ENCODE measurements around the gene RFPL3.
"Not testable (repeated sequence)": the region's sequence is repeated elsewhere in the genome, so short reads cannot be mapped to it uniquely, and the experiment has no call there.

Gene RFPL3

DNA sequence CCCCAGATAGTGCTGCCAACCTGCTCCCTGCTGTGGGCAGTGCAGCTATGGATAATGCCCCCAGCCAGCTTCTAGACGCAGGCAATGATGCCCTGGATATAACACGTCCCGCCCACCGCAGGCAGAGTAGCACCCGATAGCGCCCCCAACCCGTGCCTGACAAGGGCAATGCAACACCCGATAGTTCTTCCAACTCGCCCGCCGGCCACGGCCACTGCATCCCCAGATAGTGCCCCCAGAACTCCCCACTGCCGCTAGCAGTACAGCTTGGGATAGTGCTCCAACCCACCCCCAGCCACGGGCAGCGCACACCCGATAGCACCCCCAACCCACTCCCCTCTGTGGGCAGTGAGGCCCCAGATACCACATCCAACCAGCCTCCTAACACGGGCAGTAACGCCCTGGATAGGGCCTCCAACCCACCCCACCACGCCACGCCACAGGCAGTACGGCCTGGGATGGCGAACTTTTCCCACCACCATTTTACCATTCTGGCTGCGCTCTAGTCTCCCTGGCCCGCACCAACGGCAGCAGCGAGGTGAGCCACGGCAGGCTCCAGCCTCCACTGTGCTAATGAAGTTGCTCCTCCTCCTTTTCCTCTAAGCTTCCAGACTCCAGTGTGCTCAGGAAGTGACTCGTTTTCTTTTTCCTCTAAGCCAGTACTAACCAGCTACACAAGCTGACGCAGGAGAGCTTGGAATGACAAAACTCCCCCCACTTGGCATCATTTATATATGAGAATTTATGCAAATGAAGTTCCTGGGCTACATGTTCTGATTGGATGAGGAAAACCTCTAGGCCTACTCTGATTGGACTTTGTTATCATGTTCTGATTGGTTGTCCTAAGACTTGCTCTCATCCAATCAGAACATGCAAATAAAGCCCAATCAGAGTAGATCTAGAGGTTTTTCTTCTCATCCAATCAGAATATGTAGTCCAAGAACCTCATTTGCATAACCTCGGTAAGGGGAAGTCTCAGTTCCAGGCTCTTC is 3.0 kb upstream of the RFPL3 start:
- DNase-seq, result no peak

DNA sequence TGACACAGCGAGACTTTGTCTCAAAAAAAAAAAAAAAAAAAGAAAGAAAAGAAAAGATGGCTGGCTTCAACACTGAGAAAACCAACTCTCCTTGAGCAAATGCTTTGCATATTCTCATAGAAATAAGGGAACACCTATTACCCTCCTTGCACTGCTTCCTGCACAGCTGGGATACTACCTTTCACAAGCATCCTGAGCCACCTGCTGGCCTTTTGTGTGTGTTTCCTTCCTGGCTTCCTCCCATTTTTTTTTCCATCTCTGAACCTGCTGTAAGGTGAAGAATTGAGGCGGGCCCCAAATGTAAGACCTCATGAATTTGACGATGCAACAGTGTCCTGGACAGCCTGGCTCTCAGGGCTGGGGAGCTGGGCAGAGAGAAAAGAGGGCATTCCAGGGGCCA is 1.9 kb upstream of the RFPL3 start:
- no peak for DNase-seq

DNA sequence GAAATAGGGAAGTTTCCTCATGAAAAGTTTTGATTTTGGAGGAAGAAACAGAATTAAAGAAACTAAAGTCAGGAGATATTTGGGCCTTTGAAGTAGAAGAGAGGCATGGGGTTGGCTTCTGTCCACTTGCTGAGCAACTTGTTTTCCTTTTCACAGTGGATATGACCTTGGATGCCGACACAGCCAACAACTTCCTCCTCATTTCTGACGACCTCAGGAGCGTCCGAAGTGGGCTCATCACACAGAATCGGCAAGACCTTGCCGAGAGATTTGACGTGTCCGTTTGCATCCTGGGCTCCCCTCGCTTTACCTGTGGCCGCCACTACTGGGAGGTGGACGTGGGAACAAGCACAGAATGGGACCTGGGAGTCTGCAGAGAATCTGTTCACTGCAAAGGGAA is 2.4 kb downstream of the RFPL3 start:
- DNase-seq, result not testable (repeated sequence)

DNA sequence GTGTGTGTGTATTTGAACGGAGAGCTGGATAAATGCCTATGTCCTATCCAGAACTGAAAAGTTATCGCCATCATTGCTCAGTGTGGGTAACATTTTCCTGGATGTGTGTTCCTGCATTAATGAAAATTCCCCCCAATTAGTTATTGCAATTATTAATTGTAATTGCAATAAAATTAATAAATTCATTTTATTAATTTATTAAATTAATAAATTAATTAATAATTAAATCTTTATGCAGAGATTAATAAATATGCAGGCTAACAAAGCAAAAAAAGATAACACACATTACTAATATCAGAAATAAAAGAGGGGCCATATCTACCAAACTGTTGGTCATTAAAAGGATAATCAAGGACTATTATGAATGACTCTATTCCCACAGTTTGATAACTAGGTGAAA is 3.6 kb downstream of the RFPL3 start:
- no peak for DNase-seq

DNA sequence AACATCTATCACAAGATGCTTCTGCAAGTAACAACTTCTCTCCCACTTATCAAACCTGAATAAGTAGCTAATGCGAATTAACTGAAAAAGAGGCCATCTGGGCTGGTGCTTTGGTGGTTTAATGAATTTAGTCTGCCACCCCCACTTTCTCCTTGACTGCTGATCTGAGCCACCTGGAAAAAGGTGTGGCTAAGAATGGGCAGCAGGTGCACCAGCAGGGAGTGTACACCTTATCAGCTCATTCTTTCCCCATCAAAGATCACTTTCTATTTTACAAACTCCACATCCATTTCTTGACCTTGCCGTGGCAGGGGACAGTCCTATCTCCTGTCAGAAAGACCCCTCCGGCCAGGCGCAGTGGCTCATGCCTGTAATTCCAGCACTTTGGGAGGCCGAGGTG is 6.5 kb downstream of the RFPL3 start:
- no peak for DNase-seq

DNA sequence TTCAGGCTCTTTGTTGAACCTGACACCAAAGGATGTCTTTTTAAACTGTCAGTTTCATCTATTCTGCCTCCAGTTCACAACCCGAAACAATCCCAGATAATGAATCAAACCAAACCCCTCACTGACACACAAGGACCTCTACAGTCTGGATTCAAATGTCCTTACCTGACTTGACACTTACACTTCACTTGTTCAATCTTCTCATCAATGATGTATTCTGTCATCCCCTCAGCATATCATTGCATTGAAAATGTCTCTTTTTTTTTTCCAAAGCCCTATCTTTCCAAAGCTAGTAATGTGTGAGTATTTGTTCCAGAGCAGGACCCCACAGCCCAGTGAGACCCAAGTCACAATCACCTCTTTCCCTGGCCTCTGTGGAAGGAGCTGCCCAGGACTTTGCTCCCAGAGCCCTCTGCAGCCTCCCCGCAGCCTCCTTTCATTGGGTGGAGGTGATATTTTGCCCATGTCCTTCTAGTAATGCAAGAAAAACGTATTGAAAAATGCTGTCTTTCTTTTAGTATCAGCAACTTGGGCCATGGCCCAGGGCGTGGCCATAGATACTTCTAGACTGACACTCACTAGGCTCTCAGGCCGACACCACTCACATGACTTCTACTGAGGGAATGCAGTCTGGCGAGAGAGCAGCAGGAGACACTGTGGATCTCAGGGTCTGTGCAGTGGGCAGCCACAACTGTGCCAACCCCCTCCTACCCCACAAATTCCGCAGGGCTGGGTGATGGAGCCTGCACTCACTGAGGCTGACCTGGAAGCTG is 18.2 kb downstream of the RFPL3 start:
- DNase-seq, result no peak

DNA sequence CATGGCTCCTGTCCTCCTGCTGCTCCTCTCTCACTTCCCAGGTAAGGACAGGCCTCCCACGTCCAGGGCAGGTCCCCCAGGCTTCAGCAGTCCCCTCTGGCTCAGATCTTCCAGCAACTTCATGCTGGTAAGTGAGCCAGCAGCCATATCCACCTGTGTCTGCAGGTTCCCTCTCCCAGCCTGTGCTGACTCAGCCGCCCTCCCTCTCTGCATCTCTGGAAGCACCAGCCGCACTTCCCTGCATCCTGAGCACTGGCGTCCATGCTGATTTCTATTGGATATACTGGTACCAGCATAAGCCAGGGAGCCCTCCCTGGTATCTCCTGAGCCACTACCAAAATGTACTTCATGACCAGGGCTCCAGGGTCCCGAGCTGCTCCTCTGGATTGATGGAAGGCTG is 19.0 kb downstream of the RFPL3 start:
- no peak for DNase-seq

DNA sequence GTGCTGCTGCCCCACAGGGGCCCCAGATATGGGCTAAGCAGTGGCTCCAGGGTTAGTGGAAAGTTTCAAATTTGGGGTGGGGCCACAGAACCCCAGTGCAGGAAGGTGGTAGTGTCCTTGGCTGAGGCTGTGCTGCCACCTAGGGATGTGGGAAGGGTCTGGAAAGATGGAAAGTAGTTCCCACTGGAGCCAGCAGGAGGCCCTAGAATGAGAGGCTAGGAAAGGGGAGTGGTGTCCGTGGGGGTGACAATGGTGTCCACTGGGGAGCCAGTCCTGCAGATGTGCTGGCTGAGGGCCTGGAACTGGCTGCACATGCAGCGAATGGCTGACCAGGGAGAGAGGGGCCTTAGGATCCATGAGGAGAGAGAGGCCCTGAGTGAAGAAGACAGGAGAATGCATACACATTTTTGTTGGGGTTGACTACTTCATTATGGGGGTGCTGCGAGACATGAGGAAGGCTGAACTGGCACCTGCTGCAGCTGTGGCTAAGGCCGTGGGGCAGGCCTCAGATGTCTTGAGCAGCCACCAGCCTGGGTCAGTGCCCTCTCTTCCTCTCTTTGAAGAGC is 21.1 kb downstream of the RFPL3 start:
- peak; percentile 47 for DNase-seq

DNA sequence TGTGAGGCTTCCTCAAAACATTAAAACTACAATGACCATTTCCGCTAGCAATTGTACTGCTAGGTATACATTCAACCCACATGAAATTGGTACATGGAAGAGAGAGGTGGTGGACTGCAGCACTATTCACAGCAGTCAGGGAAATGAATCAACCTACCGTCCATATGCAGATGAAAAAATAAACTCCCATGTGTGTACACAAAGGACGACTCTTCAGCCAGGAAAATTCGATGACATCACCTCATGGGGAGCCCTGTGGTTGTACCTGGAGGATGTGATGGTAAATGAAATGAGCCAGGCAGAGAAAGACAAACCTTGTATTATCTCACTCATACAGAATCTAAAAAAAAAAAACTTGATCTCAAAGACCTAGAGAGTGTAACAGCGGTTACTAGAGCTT is 23.3 kb downstream of the RFPL3 start:
- no peak for DNase-seq

DNA sequence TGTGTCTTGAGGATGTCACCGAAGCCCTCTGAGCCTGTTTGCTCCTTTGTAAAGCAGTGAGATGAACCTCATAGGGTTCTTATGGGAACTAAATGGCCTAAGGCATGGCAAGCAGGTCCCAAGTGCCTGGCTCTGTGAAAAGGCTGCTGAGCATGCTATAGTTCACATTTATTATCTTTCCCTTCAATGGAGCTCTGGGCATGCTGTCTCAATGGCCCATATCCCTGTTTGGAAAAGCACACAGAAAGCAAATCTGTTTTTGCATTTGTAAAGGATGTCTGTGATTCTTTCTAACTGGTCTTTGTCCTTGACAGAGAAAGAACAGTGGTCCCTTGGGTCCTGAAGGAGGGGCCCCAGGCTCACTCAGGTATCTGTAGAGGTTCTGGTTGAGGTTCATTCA is 28.0 kb downstream of the RFPL3 start:
- no peak for DNase-seq

DNA sequence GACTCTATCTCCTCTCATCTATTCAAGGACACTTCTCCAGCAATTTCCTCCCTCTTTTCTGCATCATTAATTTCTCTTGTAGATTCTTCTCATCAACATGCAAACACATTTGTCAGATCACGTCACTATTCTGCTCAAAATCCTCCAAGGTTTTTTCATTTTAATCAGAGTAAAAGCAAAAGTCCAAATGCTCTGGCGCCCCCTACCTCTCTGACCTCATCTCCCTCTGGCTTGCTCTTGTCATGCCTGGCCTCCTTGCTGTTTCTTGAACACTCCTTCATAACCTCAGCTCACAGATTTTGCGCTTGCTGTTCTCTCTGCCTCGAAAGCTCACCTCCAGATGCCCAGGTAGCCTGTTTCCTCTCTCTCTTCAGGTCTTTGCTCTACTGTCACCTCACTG is 32.0 kb downstream of the RFPL3 start:
- DNase-seq, result no peak

DNA sequence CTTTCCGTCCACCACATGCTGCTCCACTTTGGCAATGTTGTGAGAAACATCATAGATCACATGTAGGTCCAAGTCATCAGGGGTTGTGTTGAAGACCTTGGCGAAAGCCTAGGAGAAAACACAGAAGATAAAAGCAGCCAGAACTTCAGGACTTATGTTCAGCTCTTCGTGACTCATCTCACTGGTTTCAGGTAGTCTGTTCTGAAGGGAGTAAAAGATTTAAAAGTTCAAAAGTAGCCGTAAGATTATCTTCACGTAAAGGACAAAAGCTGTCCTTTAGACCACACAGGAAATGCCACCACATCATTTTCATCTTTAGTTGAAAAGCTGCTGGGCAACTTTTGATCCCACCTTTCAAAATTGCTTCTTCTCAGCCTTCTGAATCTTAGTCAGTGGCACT is 37.4 kb downstream of the RFPL3 start:
- no peak for DNase-seq

DNA sequence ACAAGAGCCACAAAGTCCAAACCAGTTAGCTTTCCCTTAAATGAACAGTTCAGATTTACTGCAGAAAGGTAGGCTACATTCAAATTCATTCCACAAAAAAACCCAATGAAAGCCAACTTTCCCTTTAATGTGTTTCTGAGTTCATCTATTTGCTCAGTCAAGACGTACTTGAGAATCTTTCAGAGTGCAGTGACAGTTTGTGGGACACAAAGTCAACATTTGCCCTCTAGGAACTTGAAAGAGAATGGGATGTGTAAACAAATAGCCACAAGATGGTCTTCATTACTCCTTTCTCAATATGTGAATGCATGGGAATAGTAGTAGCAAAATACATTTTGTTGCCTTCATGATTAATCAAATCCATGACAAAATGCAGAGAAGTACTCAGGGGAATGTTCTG is 38.6 kb downstream of the RFPL3 start:
- DNase-seq, result no peak

DNA sequence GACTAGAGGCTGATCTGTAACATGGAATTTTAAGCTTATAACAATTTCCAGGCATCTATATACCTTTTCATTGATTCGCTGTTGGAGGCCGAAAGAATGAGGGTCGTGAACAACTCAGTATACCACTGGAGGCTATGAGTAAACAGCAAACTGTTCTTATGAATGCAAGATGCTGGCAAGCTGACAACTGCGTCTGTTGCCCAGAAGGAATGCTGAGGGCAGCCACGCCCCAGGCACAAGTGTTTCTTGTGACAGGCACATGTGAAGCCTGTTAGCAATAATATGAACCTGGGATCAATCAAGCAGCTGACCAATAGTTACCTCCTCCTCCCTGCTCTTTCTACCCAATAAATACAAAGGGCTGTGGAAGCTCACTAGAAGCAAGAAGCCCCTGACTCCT is 39.1 kb downstream of the RFPL3 start:
- DNase-seq, result no peak

DNA sequence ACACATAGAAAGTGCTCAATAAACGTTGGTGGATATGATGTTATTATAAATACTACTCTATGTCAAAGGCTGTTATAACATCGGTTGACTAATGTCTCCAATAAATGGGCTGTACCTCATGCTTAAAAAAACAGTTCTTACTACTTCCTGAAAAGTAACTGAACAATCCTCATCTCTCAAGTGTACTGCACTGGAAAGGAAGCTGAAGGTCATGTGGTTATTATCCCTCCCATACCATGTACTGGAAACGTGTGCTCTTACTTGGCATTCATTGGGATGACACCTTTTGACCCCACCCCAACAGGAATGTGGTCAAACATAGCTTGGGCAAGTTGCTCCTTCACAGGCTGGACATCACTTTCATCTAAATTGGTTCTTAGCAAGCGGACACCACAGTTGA is 43.8 kb downstream of the RFPL3 start:
- no peak for DNase-seq

DNA sequence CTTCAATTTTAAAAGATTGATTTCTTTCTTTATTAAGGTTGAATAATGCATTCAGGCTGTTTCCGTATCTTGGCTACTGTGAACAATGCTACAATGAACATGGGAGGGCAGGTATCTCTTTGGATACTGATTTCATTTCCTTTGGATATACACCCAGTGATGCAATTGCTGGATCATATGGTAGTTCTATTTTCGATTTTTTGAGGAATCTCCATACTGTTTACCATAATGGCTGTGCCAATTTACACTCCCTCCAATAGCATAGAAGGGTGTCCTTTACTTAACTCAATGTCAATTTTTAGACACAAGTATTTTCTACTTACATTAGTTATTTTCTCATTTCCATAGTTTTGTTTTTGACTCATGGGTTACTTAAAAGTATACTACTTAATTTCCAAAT is 46.4 kb downstream of the RFPL3 start:
- DNase-seq, result no peak

DNA sequence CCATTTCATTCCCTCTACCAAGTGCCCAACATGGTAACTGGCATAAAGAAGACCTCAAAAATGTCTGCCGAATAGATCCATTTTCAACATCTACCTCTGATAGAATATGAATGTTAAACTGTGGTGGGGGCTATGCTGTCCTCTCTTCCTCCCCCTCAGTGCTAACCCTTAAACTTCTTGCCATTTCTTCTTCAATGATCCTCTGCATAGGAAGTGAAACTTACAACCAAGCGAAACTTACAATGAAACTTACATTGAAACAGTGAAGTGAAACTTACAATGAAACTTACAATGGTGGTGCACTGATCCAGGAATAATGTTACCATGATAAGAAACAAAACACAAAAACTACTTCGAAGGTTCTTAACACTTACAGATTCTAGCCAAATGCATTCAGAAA is 49.6 kb downstream of the RFPL3 start:
- no peak for DNase-seq

DNA sequence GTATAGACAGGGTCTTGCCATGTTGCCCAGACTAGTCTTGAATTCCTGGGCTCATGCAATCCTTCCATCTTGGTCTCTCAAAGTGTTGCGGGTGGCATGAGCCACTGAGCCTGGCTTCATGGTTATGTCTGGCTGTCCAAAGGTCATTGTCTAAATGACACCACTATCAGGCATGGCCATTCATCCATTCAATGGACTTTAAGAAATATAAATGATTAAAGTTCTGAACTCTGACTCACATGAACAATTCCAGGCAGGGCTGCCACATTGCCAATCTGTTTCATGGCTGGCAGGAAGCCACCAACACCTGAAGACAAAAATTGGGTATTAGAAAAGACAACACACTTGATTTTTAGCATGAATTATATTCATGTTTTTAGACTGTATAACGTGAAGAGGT is 50.3 kb downstream of the RFPL3 start:
- no peak for DNase-seq

DNA sequence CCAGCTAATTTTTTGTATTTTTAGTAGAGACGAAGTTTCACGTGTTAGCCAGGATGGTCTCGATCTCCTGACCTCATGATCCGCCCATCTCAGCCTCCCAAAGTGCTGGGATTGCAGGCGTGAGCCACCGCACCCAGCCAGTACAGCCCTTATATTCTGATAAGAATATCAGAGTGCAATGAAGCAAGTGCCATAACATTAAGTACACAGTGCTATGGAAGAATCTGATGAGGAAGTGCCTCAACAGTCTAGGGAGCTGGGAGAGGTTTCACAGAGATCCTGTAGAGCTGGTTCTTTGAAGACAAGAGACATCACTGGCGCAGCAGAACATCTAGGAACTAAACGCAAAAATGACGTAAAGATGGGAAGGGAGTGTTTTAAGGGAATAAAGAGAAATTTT is 52.3 kb downstream of the RFPL3 start:
- no peak for DNase-seq

DNA sequence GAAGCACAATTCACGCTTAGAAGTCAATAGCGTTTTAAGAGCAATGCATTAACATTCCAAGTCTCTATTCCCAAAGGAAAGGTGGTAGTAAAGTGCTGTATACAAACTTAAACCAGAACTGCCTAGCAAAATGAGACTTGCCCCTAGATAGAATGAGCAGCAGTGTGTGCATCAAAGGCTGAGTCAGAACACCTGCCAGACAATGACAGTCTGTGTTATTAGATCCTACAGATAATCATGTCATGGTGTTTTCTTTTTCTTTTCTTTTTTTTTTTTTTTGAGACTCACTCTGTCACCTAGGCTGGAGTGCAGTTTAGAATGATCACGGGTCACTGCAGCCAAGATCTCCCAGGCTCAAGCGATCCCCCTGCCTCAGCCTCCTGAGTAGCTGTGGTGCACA is 52.8 kb downstream of the RFPL3 start:
- DNase-seq, result no peak
